Gastroesophageal sphincter (tissue), 3 donors: ENCODE measurements around the gene TRABD.

Experiments used
- CTCF ChIP-seq, 4 experiments: fragments of 200-600 bp in 2 of 4; fragments of 450-650 bp in 2 of 4; sonication (generic) in 1 of 4; IDR thresholded peaks; one replicate each; pipeline ENCODE4 v1.5.1; 2017 to 2019; ENCODE audit warnings: antibody characterized with exemption in 4 of 4, mild to moderate bottlenecking in 2 of 4, moderate library complexity in 2 of 4
- EP300 ChIP-seq: sonication (generic); formaldehyde crosslinking; IDR thresholded peaks from one replicate; pipeline ENCODE4 v1.6.1; 2017; ENCODE audit warnings: antibody characterized with exemption, mild to moderate bottlenecking
- POLR2A ChIP-seq, 2 donors: fragments of 450-650 bp; IDR thresholded peaks; one replicate each; pipeline ENCODE4 v1.6.1; 2017; ENCODE audit warnings: antibody characterized with exemption in 2 of 2, mild to moderate bottlenecking in 2 of 2, moderate library complexity in 1 of 2
- POLR2AphosphoS5 ChIP-seq: sonication (generic); formaldehyde crosslinking; IDR thresholded peaks from one replicate; pipeline ENCODE4 v1.6.1; 2017; ENCODE audit warnings: antibody characterized with exemption

GRCh38 chr22:50190182-50190940, 4.6 kb downstream of the TRABD start:
- TF ChIP-seq CTCF (IDR thresholded peaks at IDR 0.05) (peak in 1 of 4 experiments; percentile 66), POLR2A (IDR thresholded peaks at IDR 0.05) (no peak), EP300 (no peak), POLR2AphosphoS5 (no peak)
